Measurements from ENCODE around the gene PTH.

DNA sequence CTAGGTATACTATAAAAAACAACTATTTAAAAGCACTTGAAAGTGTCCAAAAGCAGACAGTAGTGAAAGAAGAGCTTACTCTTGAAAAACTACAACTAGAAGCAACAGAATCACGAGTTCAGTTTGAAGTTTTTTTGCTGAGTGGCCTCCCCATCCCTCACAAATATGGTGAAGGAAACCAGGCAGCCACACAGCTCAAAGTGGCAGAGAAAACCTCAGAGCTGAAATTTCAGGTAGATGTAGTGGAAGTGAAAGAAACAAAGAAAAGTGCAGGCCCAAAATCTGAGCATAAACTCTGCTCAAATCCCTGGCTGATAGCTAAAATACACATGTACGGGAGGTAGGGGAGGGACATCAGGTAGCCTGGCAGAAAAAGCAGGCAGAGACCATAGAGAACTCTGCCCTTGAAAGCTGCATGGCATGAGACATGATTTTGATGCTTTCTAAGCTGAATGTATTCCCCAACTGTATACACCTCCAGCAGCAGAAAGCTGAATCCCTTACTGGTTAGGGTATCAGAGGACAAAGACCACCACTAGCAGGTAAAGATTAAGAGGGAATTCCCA, 44.9 kb downstream of the PTH start:
- TF ChIP-seq JUND (IDR thresholded peaks at IDR 0.05) (no peak), CTCF (IDR thresholded peaks at IDR 0.05 in 2 of 3, conservative IDR thresholded peaks at IDR 0.05 in 1 of 3; ENCODE audit: borderline replicate concordance in 1 of 3, insufficient read depth in 1 of 3, low read depth in 2 of 3, low read length in 2 of 3) (no peak), EZH2 (IDR thresholded peaks at IDR 0.05) (no peak), POLR2A (IDR thresholded peaks at IDR 0.05; ENCODE audit: borderline replicate concordance, extremely low read depth, insufficient read depth, insufficient read length) (no peak), CEBPB (IDR thresholded peaks at IDR 0.05; ENCODE audit: low read depth) (no peak), POLR2AphosphoS5 (IDR thresholded peaks at IDR 0.05; ENCODE audit: low read depth, low read length) (no peak), YY1 (IDR thresholded peaks at IDR 0.05; ENCODE audit: extremely low read depth, insufficient replicate concordance, low read depth, low read length) (no peak), FOSL1 (IDR thresholded peaks at IDR 0.05; ENCODE audit: low read depth) (no peak), RAD21 (IDR thresholded peaks at IDR 0.05; ENCODE audit: low read depth) (no peak), ZBTB33 (IDR thresholded peaks at IDR 0.05; ENCODE audit: extremely low read depth, insufficient replicate concordance, low read length) (no peak), SIN3A (IDR thresholded peaks at IDR 0.05; ENCODE audit: low read depth) (no peak)

Data from HCT116 (cell line).